Suppressor macrophage treated with lipopolysaccharide for 4 hours (primary cell): ENCODE data around the gene LRRC61.
"Not testable (repeated sequence)": the region's sequence is repeated elsewhere in the genome, so short reads cannot be mapped to it uniquely, and the experiment has no call there.

Experiments
- DNase-seq: peaks from one replicate; pipeline ENCODE4 v3.0.0-alpha.2; 2020

The LRRC61 gene

GRCh38 chr7:150308575-150308974, 14.6 kb upstream of the LRRC61 start:
- DNase-seq, result no peak

GRCh38 chr7:150311146-150311545, 12.0 kb upstream of the LRRC61 start:
- no peak for DNase-seq

- DNase-seq, result no peak
Measured at GRCh38 chr7:150311711-150312110, 11.4 kb upstream of the LRRC61 start.

GRCh38 chr7:150312649-150313366, 10.3 kb upstream of the LRRC61 start:
- peak; percentile 32 for DNase-seq

- DNase-seq, result no peak
Measured at GRCh38 chr7:150313367-150313809, 9.8 kb upstream of the LRRC61 start.

- no peak for DNase-seq
Measured at GRCh38 chr7:150313870-150314269, 9.3 kb upstream of the LRRC61 start.

- no peak for DNase-seq
Measured at GRCh38 chr7:150314639-150315239, 8.4 kb upstream of the LRRC61 start.

- not testable (repeated sequence) for DNase-seq
Measured at GRCh38 chr7:150316987-150317386, 6.2 kb upstream of the LRRC61 start.

GRCh38 chr7:150317748-150318444, 5.3 kb upstream of the LRRC61 start:
- DNase-seq, result no peak

GRCh38 chr7:150321788-150322113, 1.4 kb upstream of the LRRC61 start:
- DNase-seq, result no peak

GRCh38 chr7:150322114-150322832, 882 bp upstream of the LRRC61 start:
- DNase-seq, result no peak

GRCh38 chr7:150323682-150324372, 672 bp downstream of the LRRC61 start:
- DNase-seq, result no peak

- no peak for DNase-seq
Measured at GRCh38 chr7:150324373-150324961, 1.3 kb downstream of the LRRC61 start.

GRCh38 chr7:150325110-150325611, 2.0 kb downstream of the LRRC61 start:
- DNase-seq, result peak; percentile 57

- no peak for DNase-seq
Measured at GRCh38 chr7:150325901-150326300, 2.7 kb downstream of the LRRC61 start.

GRCh38 chr7:150326657-150327268, 3.6 kb downstream of the LRRC61 start:
- DNase-seq, result no peak

- no peak for DNase-seq
Measured at GRCh38 chr7:150327308-150327707, 4.2 kb downstream of the LRRC61 start.

- DNase-seq, result no peak
Measured at GRCh38 chr7:150329331-150330120, 6.4 kb downstream of the LRRC61 start.

- DNase-seq, result no peak
Measured at GRCh38 chr7:150330211-150330885, 7.2 kb downstream of the LRRC61 start.
